Measurements from ENCODE around the gene DLG2.

The DLG2 gene

DNA sequence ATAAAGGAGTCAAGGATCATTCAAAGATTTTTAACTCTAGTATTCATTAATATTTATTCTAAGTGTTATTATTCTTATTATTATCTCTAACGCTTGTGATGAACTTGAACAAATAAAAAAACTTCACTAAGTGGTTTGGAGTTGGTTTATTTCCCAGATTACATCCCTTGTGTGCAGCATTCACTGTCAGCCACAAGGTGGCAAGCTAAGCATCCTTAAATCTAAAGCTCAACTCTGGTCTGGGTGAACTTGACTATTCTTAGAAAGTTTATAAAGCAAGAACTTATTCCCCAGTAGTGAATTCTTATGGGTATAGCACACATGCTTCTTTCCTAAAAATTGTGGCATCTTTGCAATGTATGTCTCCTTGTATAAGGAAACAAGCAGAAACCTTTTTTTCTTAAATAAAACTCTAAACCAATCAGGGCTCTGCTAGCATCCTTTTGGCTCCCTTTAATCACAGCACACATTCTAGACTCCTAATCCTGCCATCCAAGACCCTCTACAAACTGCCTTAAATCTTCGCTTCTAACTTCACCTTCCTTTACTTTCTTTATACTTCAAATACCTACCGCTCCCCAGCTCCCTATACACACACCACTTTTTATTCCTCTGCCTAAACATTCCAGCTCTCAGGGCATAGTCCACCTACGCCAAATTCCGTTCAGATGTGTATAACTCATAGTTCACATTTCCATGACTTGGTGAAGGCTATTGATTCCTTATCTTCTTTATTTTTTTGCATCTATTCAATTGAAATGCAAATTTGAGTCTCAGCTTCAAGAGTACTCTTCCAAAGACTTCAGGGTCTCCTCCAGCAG, 1068.8 kb downstream of the DLG2 start:
- TF ChIP-seq, protein P1, sequence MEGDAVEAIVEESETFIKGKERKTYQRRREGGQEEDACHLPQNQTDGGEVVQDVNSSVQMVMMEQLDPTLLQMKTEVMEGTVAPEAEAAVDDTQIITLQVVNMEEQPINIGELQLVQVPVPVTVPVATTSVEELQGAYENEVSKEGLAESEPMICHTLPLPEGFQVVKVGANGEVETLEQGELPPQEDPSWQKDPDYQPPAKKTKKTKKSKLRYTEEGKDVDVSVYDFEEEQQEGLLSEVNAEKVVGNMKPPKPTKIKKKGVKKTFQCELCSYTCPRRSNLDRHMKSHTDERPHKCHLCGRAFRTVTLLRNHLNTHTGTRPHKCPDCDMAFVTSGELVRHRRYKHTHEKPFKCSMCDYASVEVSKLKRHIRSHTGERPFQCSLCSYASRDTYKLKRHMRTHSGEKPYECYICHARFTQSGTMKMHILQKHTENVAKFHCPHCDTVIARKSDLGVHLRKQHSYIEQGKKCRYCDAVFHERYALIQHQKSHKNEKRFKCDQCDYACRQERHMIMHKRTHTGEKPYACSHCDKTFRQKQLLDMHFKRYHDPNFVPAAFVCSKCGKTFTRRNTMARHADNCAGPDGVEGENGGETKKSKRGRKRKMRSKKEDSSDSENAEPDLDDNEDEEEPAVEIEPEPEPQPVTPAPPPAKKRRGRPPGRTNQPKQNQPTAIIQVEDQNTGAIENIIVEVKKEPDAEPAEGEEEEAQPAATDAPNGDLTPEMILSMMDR (IDR thresholded peaks at IDR 0.05; ENCODE audit: insufficient read depth, low read depth, low read length, missing control alignments) = peak; percentile 93
- peak; percentile 63 for DNase-seq (ENCODE audit: low read depth)
- H3K4me3 ChIP-seq (ENCODE audit: low read length) = no peak overlapping the region

DNA sequence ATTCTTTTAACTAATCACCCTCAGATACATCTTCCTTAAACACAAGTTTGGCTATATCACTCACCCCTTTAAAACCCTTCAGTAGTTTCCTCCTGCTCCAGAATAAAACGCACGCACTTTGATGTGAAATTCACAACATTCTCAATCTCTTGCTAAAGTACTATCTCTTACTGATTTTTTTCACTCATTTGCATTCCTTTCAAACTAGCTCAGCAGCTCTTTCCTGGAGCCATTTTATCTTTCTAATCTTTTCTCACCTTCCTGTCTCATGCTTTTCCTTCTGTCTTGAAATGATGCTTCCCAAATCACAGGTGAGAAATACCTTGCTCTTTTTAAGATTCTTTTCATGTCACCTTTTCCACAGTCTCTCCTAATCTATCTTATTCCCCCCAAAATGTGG, 1074.4 kb downstream of the DLG2 start:
- TF ChIP-seq, protein P1 (IDR thresholded peaks at IDR 0.05; ENCODE audit: insufficient read depth, low read depth, low read length, missing control alignments) = no peak
- DNase-seq (ENCODE audit: low read depth) = no peak

DNA sequence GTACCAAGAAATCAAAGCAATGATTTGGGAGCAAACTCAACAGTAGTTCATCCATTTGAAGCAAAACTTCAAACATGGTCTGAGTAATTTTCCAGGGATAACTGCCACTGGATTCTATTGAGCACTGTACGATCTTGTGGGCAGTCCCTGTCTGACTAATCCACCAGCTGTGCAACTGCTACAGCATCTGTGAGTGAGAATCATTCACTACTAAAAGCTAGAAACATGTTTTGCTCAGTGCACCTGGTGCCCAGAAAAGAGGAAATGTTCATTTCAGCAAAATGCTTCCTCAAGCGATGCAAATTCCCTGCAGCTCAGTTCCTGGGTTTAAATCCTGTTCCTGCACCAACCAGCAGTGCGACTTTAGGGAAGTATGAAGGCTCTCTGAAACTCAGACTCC, 1077.9 kb downstream of the DLG2 start:
- no peak for DNase-seq (ENCODE audit: low read depth)
- TF ChIP-seq, protein P1 (IDR thresholded peaks at IDR 0.05; ENCODE audit: insufficient read depth, low read depth, low read length, missing control alignments) = no peak
- no peak overlapping the region for H3K4me3 ChIP-seq (ENCODE audit: low read length)

More for the DNA sequence above, 1074.4 kb downstream of the DLG2 start:
- no peak overlapping the region for H3K4me3 ChIP-seq (ENCODE audit: low read length)

GRCh38 chr11:84544566-84544965, 1082.6 kb downstream of the DLG2 start:
- TF ChIP-seq, protein P1 (IDR thresholded peaks at IDR 0.05; ENCODE audit: insufficient read depth, low read depth, low read length, missing control alignments) = no peak
- no peak for DNase-seq (ENCODE audit: low read depth)
- no peak overlapping the region for H3K4me3 ChIP-seq (ENCODE audit: low read length)

DNA sequence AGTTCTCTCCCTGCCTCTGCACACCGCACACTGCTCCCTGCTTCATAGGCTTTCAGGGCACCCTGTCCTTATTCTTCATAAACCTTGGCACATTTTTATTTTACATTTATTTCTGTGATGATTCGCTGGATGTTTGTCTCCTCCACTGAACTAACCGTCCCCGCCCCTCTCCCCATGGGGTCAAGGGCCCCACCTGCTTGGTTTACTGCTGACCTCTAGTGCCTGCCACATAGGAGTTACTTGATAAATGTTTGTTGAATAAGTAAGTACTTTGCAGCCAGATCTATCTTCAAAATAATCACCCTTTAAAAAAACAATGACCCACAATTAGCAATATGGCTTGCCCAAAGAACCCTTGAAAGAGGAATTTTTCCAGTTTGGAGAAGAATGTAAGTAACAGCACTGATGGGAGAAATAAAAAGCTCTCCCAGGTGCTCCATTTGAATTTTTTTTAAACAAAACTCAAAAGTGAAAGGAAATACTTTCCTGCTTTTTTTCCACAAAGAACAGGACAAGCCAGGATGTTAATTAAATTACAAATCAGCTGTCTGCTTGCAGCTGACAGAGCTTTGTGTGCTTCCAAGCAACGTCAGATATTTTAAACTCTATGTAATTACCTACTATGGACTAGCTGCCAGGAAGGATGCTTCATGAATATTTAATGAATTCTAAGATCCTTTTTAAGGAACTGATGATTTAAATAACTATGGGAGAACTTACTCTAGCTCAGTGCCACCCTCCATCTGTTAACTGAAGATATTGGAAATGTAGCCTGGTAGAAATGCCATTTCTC, 1083.6 kb downstream of the DLG2 start:
- TF ChIP-seq, protein P1 (IDR thresholded peaks at IDR 0.05; ENCODE audit: insufficient read depth, low read depth, low read length, missing control alignments) = no peak
- no peak for DNase-seq (ENCODE audit: low read depth)
- H3K4me3 ChIP-seq (ENCODE audit: low read length) = no peak overlapping the region

DNA sequence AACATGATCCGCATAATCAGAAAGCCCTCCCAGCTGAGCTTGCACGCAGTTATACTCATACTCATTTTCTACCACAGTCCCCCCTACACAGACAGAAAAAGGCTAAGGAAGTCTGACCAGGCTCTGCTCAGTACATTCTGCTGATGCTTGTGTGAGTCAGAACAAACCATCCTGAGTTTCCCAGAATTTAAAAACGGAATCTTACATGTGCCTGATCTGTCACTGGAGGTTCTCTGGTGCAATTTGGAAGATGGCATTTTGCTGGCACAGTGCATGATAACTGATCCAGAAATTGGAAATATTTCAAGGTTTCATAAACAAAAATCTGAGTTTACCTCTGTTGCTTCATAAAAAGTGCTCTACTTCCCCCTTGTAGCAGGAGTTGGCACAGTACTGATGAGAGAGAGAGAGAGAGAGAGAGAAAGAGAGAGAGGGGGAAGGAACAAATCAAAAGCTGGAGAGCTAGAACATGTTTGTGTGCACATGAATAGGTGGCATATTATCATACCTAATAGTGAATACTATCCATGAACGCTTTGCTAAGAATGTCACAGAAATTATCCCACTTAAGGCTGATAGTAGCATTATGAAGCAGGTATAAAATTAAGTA, 1085.3 kb downstream of the DLG2 start:
- DNase-seq (ENCODE audit: low read depth) = no peak
- no peak overlapping the region for H3K4me3 ChIP-seq (ENCODE audit: low read length)
- TF ChIP-seq, protein P1 (IDR thresholded peaks at IDR 0.05; ENCODE audit: insufficient read depth, low read depth, low read length, missing control alignments) = no peak

Measured in epithelial cell of esophagus (primary cell).